Neutrophil (primary cell): ENCODE measurements around the gene TBC1D8.
"Not testable (repeated sequence)": the region's sequence is repeated elsewhere in the genome, so short reads cannot be mapped to it uniquely, and the experiment has no call there.

Source experiments
- H3K27ac ChIP-seq: fragments of 200-600 bp; sonication (generic); 2 replicates; pipeline ENCODE4 v1.5.1; 2016; ENCODE audit warnings: mild to moderate bottlenecking, moderate library complexity
- H3K27me3 ChIP-seq: fragments of 200-600 bp; sonication (generic); 2 replicates; pipeline ENCODE4 v1.6.0; 2016; ENCODE audit warnings: mild to moderate bottlenecking
- H3K36me3 ChIP-seq: fragments of 200-600 bp; sonication (generic); 2 replicates; pipeline ENCODE4 v1.5.1; 2017
- H3K4me1 ChIP-seq, 2 experiments: fragments of 200-600 bp in 1 of 2; sonication (generic) in 1 of 2; 1 replicate in 1 of 2; 2 replicates in 1 of 2; pipeline versions ENCODE4 v1.5.1 to v1.6.1; 2013 to 2016; ENCODE audit warnings: low read depth in 1 of 2, low read length in 1 of 2, mild to moderate bottlenecking in 1 of 2, moderate library complexity in 1 of 2; ENCODE audit not compliant: control insufficient read depth in 1 of 2, insufficient read depth in 1 of 2
- H3K4me3 ChIP-seq, 2 experiments: fragments of 200-600 bp in 1 of 2; sonication (generic) in 1 of 2; 1 replicate in 1 of 2; 2 replicates in 1 of 2; pipeline ENCODE4 v1.5.1; 2013 to 2016; ENCODE audit warnings: low read depth in 1 of 2, low read length in 1 of 2, mild to moderate bottlenecking in 1 of 2, moderate library complexity in 1 of 2
- H3K9me3 ChIP-seq: fragments of 200-600 bp; sonication (generic); 2 replicates; pipeline ENCODE4 v1.5.1; 2016
- CTCF ChIP-seq: fragments of 200-600 bp; sonication (generic); IDR thresholded peaks from 2 replicates; pipeline ENCODE4 v1.5.1; 2016; ENCODE audit warnings: antibody characterized with exemption

The TBC1D8 gene

GRCh38 chr2:101185656-101186055 is 34.5 kb upstream of the TBC1D8 start:
- Histone ChIP-seq H3K27ac (no peak overlapping the region), H3K36me3 (no peaks in the 10 kb centered on the region), H3K4me3 (no peak overlapping the region), H3K4me1 (no peaks in the 10 kb centered on the region), H3K9me3 (peaks cover 10% of the 10 kb centered on the region), H3K27me3 (no peaks in the 10 kb centered on the region)
- no peak for TF ChIP-seq CTCF

GRCh38 chr2:101185085-101185484 is 33.9 kb upstream of the TBC1D8 start:
- Histone ChIP-seq H3K27ac (no peak overlapping the region), H3K27me3 (no peaks in the 10 kb centered on the region), H3K4me3 (no peak overlapping the region), H3K4me1 (no peaks in the 10 kb centered on the region), H3K9me3 (peaks cover 10% of the 10 kb centered on the region), H3K36me3 (no peaks in the 10 kb centered on the region)
- TF ChIP-seq CTCF, result no peak

GRCh38 chr2:101179982-101180381 is 28.8 kb upstream of the TBC1D8 start:
- Histone ChIP-seq H3K27ac (no peak overlapping the region), H3K36me3 (no peaks in the 10 kb centered on the region), H3K27me3 (no peaks in the 10 kb centered on the region), H3K9me3 (no peaks in the 10 kb centered on the region), H3K4me3 (no peak overlapping the region), H3K4me1 (no peaks in the 10 kb centered on the region)
- TF ChIP-seq CTCF, result no peak

GRCh38 chr2:101176803-101177202 is 25.6 kb upstream of the TBC1D8 start:
- no peaks in the 10 kb centered on the region for H3K36me3 ChIP-seq
- no peaks in the 10 kb centered on the region for H3K9me3 ChIP-seq
- TF ChIP-seq CTCF, result no peak
- no peak overlapping the region for H3K4me3 ChIP-seq
- no peaks in the 10 kb centered on the region for H3K4me1 ChIP-seq
- no peaks in the 10 kb centered on the region for H3K27me3 ChIP-seq
- H3K27ac ChIP-seq, result no peak overlapping the region

- Histone ChIP-seq H3K9me3 (no peaks in the 10 kb centered on the region), H3K4me3 (no peak overlapping the region), H3K27ac (no peak overlapping the region), H3K4me1 (no peaks in the 10 kb centered on the region), H3K27me3 (no peaks in the 10 kb centered on the region), H3K36me3 (no peaks in the 10 kb centered on the region)
- no peak for TF ChIP-seq CTCF
Measured at GRCh38 chr2:101175991-101176390, 24.8 kb upstream of the TBC1D8 start.

- no peak for TF ChIP-seq CTCF
- Histone ChIP-seq H3K36me3 (no peaks in the 10 kb centered on the region), H3K27me3 (no peaks in the 10 kb centered on the region), H3K27ac (no peak overlapping the region), H3K9me3 (no peaks in the 10 kb centered on the region), H3K4me3 (no peak overlapping the region), H3K4me1 (no peaks in the 10 kb centered on the region)
Measured at GRCh38 chr2:101173707-101174295, 22.6 kb upstream of the TBC1D8 start.

GRCh38 chr2:101169822-101170221 is 18.6 kb upstream of the TBC1D8 start:
- H3K27ac ChIP-seq, H3K36me3 ChIP-seq, H3K4me3 ChIP-seq, H3K27me3 ChIP-seq, H3K9me3 ChIP-seq, H3K4me1 ChIP-seq: not testable (repeated sequence)
